IMR-90 (cell line): ENCODE measurements around the gene GNB5. TPM values are rescaled to one million over a fixed set of nuclear protein-coding genes. Genes with fewer than 3 reads are reported as not detected.
"Not testable (repeated sequence)": the region's sequence is repeated elsewhere in the genome, so short reads cannot be mapped to it uniquely, and the experiment has no call there.

Source experiments
- ATAC-seq: fragments of 200-7000 bp; cut with Tn5 transposase; 2 replicates; pipeline ENCODE4 v1.9.1; 2020; ENCODE audit warnings: low read depth, mild to moderate bottlenecking, moderate library complexity
- BruUV-seq: library from RNA; stranded (reverse); fragments of 400-500 nt; replicated peaks from 2 replicates; lab custom pipeline; 2021; lab: Mats Ljungman, UMichigan
- CTCF ChIA-PET: fragments of 300-600 bp; formaldehyde crosslinking; extraction: SDS; loops from one replicate; lab custom pipeline; 2021; ENCODE audit warnings: antibody characterized with exemption; lab: Yijun Ruan, JAX
- POLR2A ChIA-PET: fragments of 300-600 bp; sonication (Branson Sonifier 250); formaldehyde crosslinking; loops from one replicate; lab custom pipeline; 2022; ENCODE audit warnings: antibody characterized with exemption; ENCODE audit not compliant: unreplicated experiment; lab: Charles Lee
- DNase-seq: peaks from one replicate; pipeline ENCODE4 v3.0.0; 2013
- H2AFZ ChIP-seq: replicated peaks from 2 replicates; pipeline ENCODE3; 2013; ENCODE audit warnings: low read length, mild to moderate bottlenecking; ENCODE audit not compliant: poor library complexity
- H2AK5ac ChIP-seq: 2 replicates; pipeline ENCODE4 v1.6.1; 2013; ENCODE audit warnings: low read depth, low read length, inconsistent platforms
- H2AK9ac ChIP-seq: replicated peaks from 2 replicates; pipeline ENCODE3; 2013; ENCODE audit warnings: mild to moderate bottlenecking, low read depth, low read length, moderate library complexity; ENCODE audit not compliant: poor library complexity
- H2BK120ac ChIP-seq: 2 replicates; pipeline ENCODE4 v1.6.1; 2013; ENCODE audit warnings: low read depth, low read length, inconsistent platforms
- H2BK15ac ChIP-seq: 3 replicates; pipeline ENCODE4 v1.6.1; 2013; ENCODE audit warnings: low read depth, low read length, inconsistent platforms
- H2BK20ac ChIP-seq: 2 replicates; pipeline ENCODE4 v1.6.1; 2013; ENCODE audit warnings: low read depth, mild to moderate bottlenecking, inconsistent platforms, low read length, moderate library complexity
- H2BK5ac ChIP-seq: 2 replicates; pipeline ENCODE4 v1.6.1; 2013; ENCODE audit warnings: mild to moderate bottlenecking, low read depth, low read length, inconsistent platforms; ENCODE audit not compliant: poor library complexity, severe bottlenecking
- H3K14ac ChIP-seq: replicated peaks from 2 replicates; pipeline ENCODE4 v1.6.1; 2013; ENCODE audit warnings: low read depth, low read length, inconsistent platforms
- H3K18ac ChIP-seq: 2 replicates; pipeline ENCODE4 v1.6.1; 2013; ENCODE audit warnings: low read depth, low read length, control low read depth
- H3K23ac ChIP-seq: 2 replicates; pipeline ENCODE4 v1.6.1; 2013; ENCODE audit warnings: low read depth, low read length, inconsistent platforms
- H3K27ac ChIP-seq: 2 replicates; pipeline ENCODE4 v1.5.1; 2013; ENCODE audit warnings: mild to moderate bottlenecking, control low read depth, low read length; ENCODE audit not compliant: insufficient read depth
- H3K27me3 ChIP-seq: 2 replicates; pipeline ENCODE4 v1.6.1; 2013; ENCODE audit warnings: low read length; ENCODE audit not compliant: control insufficient read depth, insufficient read depth
- H3K36me3 ChIP-seq: 2 replicates; pipeline ENCODE4 v1.6.1; 2013; ENCODE audit warnings: low read length, mixed read lengths; ENCODE audit not compliant: control insufficient read depth, insufficient read depth
- H3K4ac ChIP-seq: 2 replicates; pipeline ENCODE4 v1.6.1; 2013; ENCODE audit warnings: low read depth, low read length, inconsistent platforms
- H3K4me1 ChIP-seq: 2 replicates; pipeline ENCODE4 v1.6.1; 2013; ENCODE audit warnings: low read length, mixed read lengths; ENCODE audit not compliant: control insufficient read depth, insufficient read depth
- H3K4me2 ChIP-seq: 2 replicates; pipeline ENCODE4 v1.6.1; 2013; ENCODE audit warnings: low read depth, mild to moderate bottlenecking, control low read depth, low read length, moderate library complexity
- H3K4me3 ChIP-seq: 2 replicates; pipeline ENCODE4 v1.5.1; 2013; ENCODE audit warnings: low read depth, mild to moderate bottlenecking, control low read depth, low read length, moderate library complexity; ENCODE audit not compliant: insufficient read depth
- H3K56ac ChIP-seq: 2 replicates; pipeline ENCODE4 v1.6.1; 2013; ENCODE audit warnings: low read length, inconsistent platforms; ENCODE audit not compliant: insufficient read depth; ENCODE audit errors: extremely low read depth
- H3K79me1 ChIP-seq, 2 experiments: 2 replicates each; pipeline ENCODE4 v1.6.1; 2013; ENCODE audit warnings: low read length in 2 of 2, inconsistent platforms in 1 of 2, low read depth in 1 of 2
- H3K9ac ChIP-seq: 2 replicates; pipeline ENCODE4 v1.6.1; 2013; ENCODE audit warnings: low read depth, low read length, control low read depth
- H3K9me1 ChIP-seq: 2 replicates; pipeline ENCODE4 v1.6.1; 2013; ENCODE audit warnings: low read length, inconsistent platforms; ENCODE audit not compliant: insufficient read depth
- H3K9me3 ChIP-seq: 2 replicates; pipeline ENCODE4 v1.6.1; 2013; ENCODE audit warnings: low read length; ENCODE audit not compliant: control insufficient read depth, insufficient read depth
- H4K20me1 ChIP-seq: 2 replicates; pipeline ENCODE4 v1.6.1; 2013; ENCODE audit warnings: low read length, inconsistent platforms; ENCODE audit not compliant: insufficient read depth
- H4K5ac ChIP-seq: 2 replicates; pipeline ENCODE4 v1.6.1; 2013; ENCODE audit warnings: mild to moderate bottlenecking, low read depth, low read length, control low read depth
- H4K8ac ChIP-seq, 2 experiments: 2 replicates each; pipeline ENCODE4 v1.6.1; 2013; ENCODE audit warnings: low read depth in 2 of 2, low read length in 2 of 2, control low read depth in 1 of 2, inconsistent platforms in 1 of 2
- H4K91ac ChIP-seq: 2 replicates; pipeline ENCODE4 v1.6.1; 2013; ENCODE audit warnings: low read depth, low read length, inconsistent platforms; ENCODE audit not compliant: insufficient read depth
- BHLHE40 ChIP-seq: fragments of 150-350 bp; IDR thresholded peaks from 2 replicates; pipeline ENCODE4 v1.6.1; 2016; ENCODE audit warnings: mild to moderate bottlenecking, low read depth, low read length
- CHD1 ChIP-seq: IDR thresholded peaks from 2 replicates; pipeline ENCODE4 v1.6.1; 2012; ENCODE audit warnings: low read depth, low read length, improper control_type of control experiment
- ELK1 ChIP-seq: fragments of 150-350 bp; IDR thresholded peaks from 2 replicates; pipeline ENCODE4 v1.6.1; 2016; ENCODE audit warnings: low read depth, mild to moderate bottlenecking, low read length, moderate library complexity, borderline replicate concordance
- FOS ChIP-seq: fragments of 150-350 bp; IDR thresholded peaks from 2 replicates; pipeline ENCODE4 v1.6.1; 2016; ENCODE audit warnings: low read depth, low read length
- MAFK ChIP-seq: IDR thresholded peaks from 2 replicates; pipeline ENCODE4 v1.6.1; 2012; ENCODE audit warnings: low read depth, low read length, improper control_type of control experiment
- MAZ ChIP-seq: IDR thresholded peaks from 2 replicates; pipeline ENCODE4 v1.6.1; 2012; ENCODE audit warnings: low read depth, mild to moderate bottlenecking, low read length, improper control_type of control experiment, moderate library complexity, borderline replicate concordance
- POLR2A ChIP-seq: IDR thresholded peaks from 2 replicates; pipeline ENCODE4 v1.6.1; 2012; ENCODE audit warnings: mild to moderate bottlenecking, low read depth, low read length
- RAD21 ChIP-seq: IDR thresholded peaks from 2 replicates; pipeline ENCODE4 v1.6.1; 2012; ENCODE audit warnings: low read length, improper control_type of control experiment
- WGBS, 2 experiments: methylation state at CpG; one replicate each; pipeline versions ENCODE4 v1.1.5 to v1.1.7; 2013; ENCODE audit warnings: missing lambda C conversion rate in 2 of 2; ENCODE audit not compliant: insufficient read length in 1 of 2; ENCODE audit errors: extremely low coverage in 2 of 2; 5-methylcytosine and 5-hydroxymethylcytosine counted together
- dilution Hi-C: fragments of 300-500 bp; cut with HindIII; formaldehyde crosslinking; loops from one replicate; pipeline ENCODE4 v1.14.3; 2018; ENCODE audit warnings: low sequenced_read_pairs; ENCODE audit not compliant: unreplicated experiment
- in situ Hi-C: fragments of 300-500 bp; cut with MboI; formaldehyde crosslinking; loops from 3 replicates; pipeline ENCODE4 v1.14.3; 2019; ENCODE audit warnings: low sequenced_read_pairs, inconsistent platforms, mixed read lengths
- intact Hi-C: fragments of 100-400 bp; cut with micrococcal nuclease; formaldehyde crosslinking; loops from 2 replicates; pipeline ENCODE4 v1.10.0; 2022
- polyA plus RNA-seq, 3 experiments: library from polyadenylated mRNA; depleted of rRNA; stranded (reverse); fragments of >200 nt; gene quantifications; 2 replicates each; pipeline ENCODE4 v1.2.3, GENCODE V29; 2012; ENCODE audit warnings: low replicate concordance in 1 of 3
- total RNA-seq: library from RNA; depleted of rRNA; stranded (reverse); fragments of >200 nt; gene quantifications from 2 replicates; pipeline ENCODE4 v1.2.3, GENCODE V29; 2012
- TF ChIP-seq, protein P1 (sequence below): fragments of 150-350 bp; IDR thresholded peaks from 2 replicates; pipeline ENCODE4 v1.6.1; 2017; ENCODE audit warnings: mild to moderate bottlenecking, antibody characterized with exemption, low read length, low read depth

Gene GNB5
- total and polyA plus RNA-seq, 2 of the 4 experiments (the other 2 are of a cell fraction), result 27.7 to 33.2 TPM

GRCh38 chr15:52083603-52084002, 107.6 kb downstream of the GNB5 start:
- no peaks in the 10 kb centered on the region for H3K36me3 ChIP-seq
- WGBS, 2 experiments, result no CpG with 5 or more reads among the region's 4 CpGs
- H3K23ac ChIP-seq, result no peak overlapping the region
- no peak overlapping the region for H3K4me3 ChIP-seq
- H2BK15ac ChIP-seq, result no peak overlapping the region
- no TSS peak for BruUV-seq
- H3K27me3 ChIP-seq, result no peaks in the 10 kb centered on the region
- no peak overlapping the region for H3K4ac ChIP-seq
- no peak overlapping the region for H4K8ac ChIP-seq
- no peak overlapping the region for H3K18ac ChIP-seq
- no peak for TF ChIP-seq BHLHE40
- TF ChIP-seq RAD21, result no peak
- TF ChIP-seq MAZ, result no peak
- TF ChIP-seq CHD1, result no peak
- TF ChIP-seq FOS, result no peak
- no peak for TF ChIP-seq POLR2A
- TF ChIP-seq, protein P1, sequence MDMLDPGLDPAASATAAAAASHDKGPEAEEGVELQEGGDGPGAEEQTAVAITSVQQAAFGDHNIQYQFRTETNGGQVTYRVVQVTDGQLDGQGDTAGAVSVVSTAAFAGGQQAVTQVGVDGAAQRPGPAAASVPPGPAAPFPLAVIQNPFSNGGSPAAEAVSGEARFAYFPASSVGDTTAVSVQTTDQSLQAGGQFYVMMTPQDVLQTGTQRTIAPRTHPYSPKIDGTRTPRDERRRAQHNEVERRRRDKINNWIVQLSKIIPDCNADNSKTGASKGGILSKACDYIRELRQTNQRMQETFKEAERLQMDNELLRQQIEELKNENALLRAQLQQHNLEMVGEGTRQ, result no peak
- TF ChIP-seq ELK1, result no peak
- no peak for TF ChIP-seq MAFK
- no peak overlapping the region for H3K14ac ChIP-seq
- intact Hi-C loops, result no loop called here
- dilution Hi-C loops, result no loop called here
- CTCF ChIA-PET, result interaction anchor here (1.7 kb wide), 1 partner anchor 55 kb away, joined by 5 read pairs; no protein-coding TSS in a partner anchor
- H4K5ac ChIP-seq, result no peak overlapping the region
- ATAC-seq, result no peak
- H2BK120ac ChIP-seq, result no peak overlapping the region
- no peak overlapping the region for H2AK9ac ChIP-seq
- H2AFZ ChIP-seq, result no peak overlapping the region
- in situ Hi-C loops, result no loop called here
- H3K9ac ChIP-seq, result no peak overlapping the region
- no peak overlapping the region for H3K4me2 ChIP-seq
- no peak overlapping the region for H3K27ac ChIP-seq
- POLR2A ChIA-PET, result no interaction called here
- no peak overlapping the region for H2BK20ac ChIP-seq
- H4K20me1 ChIP-seq, result no peaks in the 10 kb centered on the region
- peaks cover 6% of the 10 kb centered on the region for H3K9me3 ChIP-seq
- H3K56ac ChIP-seq, result no peak overlapping the region
- H3K4me1 ChIP-seq, result peaks cover 2% of the 10 kb centered on the region; the same call in 1 of the 2 replicates
- H3K79me1 ChIP-seq, result no peaks in the 10 kb centered on the region
- no peak overlapping the region for H2BK5ac ChIP-seq
- no peak overlapping the region for H2AK5ac ChIP-seq
- H3K9me1 ChIP-seq, result peaks cover 2% of the 10 kb centered on the region; the same call in 1 of the 2 replicates
- H4K91ac ChIP-seq, result no peak overlapping the region
- DNase-seq, result no peak

DNA sequence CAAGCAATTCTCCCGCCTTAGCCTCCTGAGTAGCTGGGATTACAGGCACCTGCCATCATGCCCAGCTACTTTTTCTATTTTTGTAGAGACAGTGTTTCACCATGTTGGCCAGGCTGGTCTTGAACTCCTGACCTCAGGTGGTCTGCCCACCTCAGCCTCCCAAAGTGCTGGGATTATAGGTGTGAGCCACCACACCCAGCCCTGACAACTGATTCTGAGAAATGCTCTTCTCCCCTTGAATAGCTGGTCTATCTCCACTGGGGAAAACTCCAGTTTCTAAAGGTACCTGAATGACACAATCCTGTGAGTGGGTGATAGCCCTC, 108.2 kb downstream of the GNB5 start:
- H3K23ac ChIP-seq, BruUV-seq, H2BK120ac ChIP-seq, H3K27ac ChIP-seq, intact Hi-C loops, H3K9ac ChIP-seq, H3K14ac ChIP-seq, H3K56ac ChIP-seq, H3K27me3 ChIP-seq, H4K5ac ChIP-seq, in situ Hi-C loops, DNase-seq, H2BK5ac ChIP-seq, POLR2A ChIA-PET, H3K9me3 ChIP-seq, H2BK15ac ChIP-seq, H2AFZ ChIP-seq, H3K4me2 ChIP-seq, dilution Hi-C loops, H4K20me1 ChIP-seq, H3K18ac ChIP-seq, H3K9me1 ChIP-seq, H4K91ac ChIP-seq, H3K79me1 ChIP-seq, H3K4me3 ChIP-seq, H2AK5ac ChIP-seq, H2AK9ac ChIP-seq, H3K4ac ChIP-seq, ATAC-seq, H3K4me1 ChIP-seq, H2BK20ac ChIP-seq, H3K36me3 ChIP-seq, H4K8ac ChIP-seq: not testable (repeated sequence)
- CTCF ChIA-PET, result interaction anchor here (1.7 kb wide), 1 partner anchor 56 kb away, joined by 5 read pairs; no protein-coding TSS in a partner anchor
- no CpG with 5 or more reads among the region's 1 CpG for WGBS, 2 experiments
